ENCODE data around the gene FABP1.

FABP1 gene

DNA sequence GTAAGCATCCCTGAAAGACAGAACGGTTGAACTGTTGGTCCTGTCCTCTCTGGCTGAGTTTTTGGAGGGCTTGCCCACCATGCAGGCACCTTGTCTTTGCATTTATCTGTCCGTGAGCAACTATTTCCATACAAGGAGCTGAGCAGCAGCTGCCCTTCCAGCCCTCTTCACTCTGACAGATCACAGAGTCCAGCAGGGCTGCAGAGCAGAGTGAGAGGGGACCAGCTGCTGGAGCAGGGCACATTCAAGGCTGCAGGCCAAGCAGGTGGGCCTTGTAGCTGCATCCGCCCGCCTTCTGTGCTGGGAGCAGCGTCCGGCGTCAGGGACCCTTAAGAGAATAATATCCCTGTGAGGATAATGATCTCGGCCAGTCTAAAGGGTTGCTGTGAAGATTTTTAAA, 50.8 kb downstream of the FABP1 start:
- FAIRE-seq = no peak

DNA sequence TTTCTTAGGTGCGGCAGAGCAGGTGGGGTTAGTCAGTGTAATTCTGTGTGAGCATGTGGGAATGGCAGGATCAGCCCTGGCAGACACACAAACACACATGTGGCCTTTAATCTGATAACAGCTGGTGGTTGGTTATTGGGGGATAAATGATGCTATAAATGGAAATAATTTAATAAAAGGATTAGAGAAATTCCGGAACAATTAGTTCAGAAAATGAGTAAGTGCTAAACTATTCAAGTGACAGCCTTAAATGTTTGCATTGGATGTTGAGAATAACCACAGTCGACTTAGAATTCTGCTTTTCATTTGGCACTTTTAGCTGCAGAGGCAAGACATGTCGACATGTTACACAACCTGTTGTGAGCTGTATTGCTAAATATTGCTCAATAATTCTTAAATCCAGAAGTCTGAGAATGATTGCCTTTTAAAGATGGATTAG, 53.0 kb downstream of the FABP1 start:
- no peak for FAIRE-seq

DNA sequence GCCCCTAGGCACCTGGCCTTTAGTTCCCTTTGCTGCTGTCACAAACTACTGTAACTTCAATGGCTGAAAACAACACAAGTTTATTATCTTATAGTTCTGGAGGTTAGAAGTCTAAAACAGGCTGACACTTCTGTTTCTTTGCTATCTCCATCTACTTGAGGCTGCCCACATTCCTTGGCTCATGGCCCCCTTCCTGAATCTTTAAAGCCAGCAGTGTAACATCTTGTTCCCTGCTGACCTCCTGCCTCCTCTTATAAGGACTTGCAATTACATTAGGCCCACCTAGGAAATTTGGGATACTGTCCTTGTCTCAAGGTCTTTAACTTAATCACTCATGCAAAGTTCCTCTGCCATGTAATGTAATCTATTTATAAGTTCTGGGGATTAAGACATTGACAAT, 53.7 kb downstream of the FABP1 start:
- no peak for FAIRE-seq
